Spleen (tissue), 11 donors: Measurements from ENCODE around the gene NFKBIZ. TPM values are rescaled to one million over a fixed set of nuclear protein-coding genes. Genes with fewer than 3 reads are reported as not detected.
A peak's percentile ranks its signal among the peaks of the same experiment; 100 is the strongest.

Source experiments
- DNase-seq: peaks from one replicate; pipeline ENCODE4 v3.0.0-alpha.2; 2020
- H3K27ac ChIP-seq, 8 donors: fragments of 200-600 bp; sonication (generic) in 7 of 8; 1 replicate in 4 of 8; 2 replicates in 4 of 8; pipeline versions ENCODE4 v1.5.0 to v1.8.0; 2016 to 2021; ENCODE audit warnings: inconsistent platforms in 4 of 8, mild to moderate bottlenecking in 4 of 8, moderate library complexity in 1 of 8
- H3K27me3 ChIP-seq, 7 donors: fragments of 200-600 bp; sonication (generic) in 6 of 7; replicated peaks in 1 of 7; 1 replicate in 4 of 7; 2 replicates in 3 of 7; pipeline versions ENCODE4 v1.5.0 to v1.8.0; 2016 to 2021; ENCODE audit warnings: inconsistent platforms in 3 of 7, mild to moderate bottlenecking in 1 of 7
- H3K36me3 ChIP-seq, 6 donors: fragments of 200-600 bp; sonication (generic) in 5 of 6; 1 replicate in 4 of 6; 2 replicates in 2 of 6; pipeline versions ENCODE4 v1.5.0 to v1.8.0; 2016 to 2021; ENCODE audit warnings: inconsistent platforms in 2 of 6
- H3K4me1 ChIP-seq, 6 donors: fragments of 200-600 bp; sonication (generic) in 5 of 6; 1 replicate in 3 of 6; 2 replicates in 3 of 6; pipeline versions ENCODE4 v1.5.0 to v1.8.0; 2016 to 2021; ENCODE audit warnings: inconsistent platforms in 3 of 6
- H3K4me3 ChIP-seq, 8 donors: fragments of 200-600 bp; sonication (generic) in 7 of 8; 1 replicate in 4 of 8; 2 replicates in 4 of 8; pipeline versions ENCODE4 v1.5.0 to v1.8.0; 2016 to 2021; ENCODE audit warnings: inconsistent platforms in 4 of 8, mild to moderate bottlenecking in 4 of 8, moderate library complexity in 2 of 8
- H3K9me3 ChIP-seq, 8 donors: fragments of 200-600 bp; sonication (generic) in 7 of 8; 1 replicate in 4 of 8; 2 replicates in 4 of 8; pipeline versions ENCODE4 v1.5.0 to v1.8.0; 2016 to 2021; ENCODE audit warnings: inconsistent platforms in 4 of 8
- CTCF ChIP-seq, 11 experiments: fragments of 200-600 bp in 7 of 11; fragments of 450-650 bp in 4 of 11; sonication (generic) in 4 of 11; IDR thresholded peaks in 8 of 11; conservative IDR thresholded peaks in 3 of 11; 1 replicate in 7 of 11; 2 replicates in 4 of 11; pipeline versions ENCODE4 v1.4.0 to v1.8.0; 2016 to 2021; ENCODE audit warnings: antibody characterized with exemption in 11 of 11, inconsistent platforms in 4 of 11, mild to moderate bottlenecking in 1 of 11
- POLR2A ChIP-seq, 3 donors: fragments of 450-650 bp; IDR thresholded peaks; one replicate each; pipeline ENCODE4 v1.5.1; 2017; ENCODE audit warnings: antibody characterized with exemption in 3 of 3, mild to moderate bottlenecking in 1 of 3
- POLR2AphosphoS5 ChIP-seq, 3 donors: sonication (generic); formaldehyde crosslinking; IDR thresholded peaks; one replicate each; pipeline ENCODE4 v1.5.1; 2017; ENCODE audit warnings: antibody characterized with exemption in 3 of 3
- WGBS, 5 donors: extraction: QIAGEN DNeasy Blood & Tissue Kit in 3 of 5; methylation state at CpG; one replicate each; pipeline versions ENCODE4 v1.1.5 to v1.1.7; 2013 to 2018; 5-methylcytosine and 5-hydroxymethylcytosine counted together
- intact Hi-C: fragments of 100-400 bp; cut with DNase I; formaldehyde crosslinking; loops from one replicate; pipeline ENCODE4 v1.15.0; 2023; ENCODE audit warnings: low total_unique reads
- polyA plus RNA-seq, 3 donors: library from polyadenylated mRNA; stranded (reverse); fragments of 200-250 nt; gene quantifications; one replicate each; pipeline ENCODE4 v1.2.1, GENCODE V29; 2013
- total RNA-seq, 7 donors: library from RNA; depleted of rRNA in 3 of 7; stranded (reverse); fragments of >200 nt in 3 of 7; fragmentation: NEBNext Ultra II Directional in 4 of 7; extraction: Animal tissue kit (Norgen Biotek cat#: 25700) in 4 of 7; gene quantifications; one replicate each; pipeline versions ENCODE4 v1.1.0 to v1.2.1, GENCODE V29; 2016 to 2021
- donor health status: healthy with polysubstance abuse.
- donor health status: DM: no; HTN: no; CAD: no; lungs with moderate emphysema.
- donor health status: DM: no; HTN: no; CAD: no.
- donor health status: Bipolar disorder and iron deficiency.
- donor health status: healthy.
- donor health status: DM: no; HTN: no; CAD: no.
- donor health status: DM: yes; HTN: yes; CAD: no.

Gene NFKBIZ
- total and polyA plus RNA-seq, 10 donors: 11.6 to 220 (median 90.1) TPM

- H3K4me1 ChIP-seq: peaks cover 15 to 92% (median 57%) of the 10 kb centered on the region in 6 donors
- whole genome bisulfite sequencing, 5 donors: 91 to 97% (median 94%) methylated on average over 2 of the region's 2 CpGs
- H3K27ac ChIP-seq: peak overlapping the region in 3 of 8 donors; percentile 99 to 100 (median 99)
- no peak overlapping the region for H3K4me3 ChIP-seq
- H3K9me3 ChIP-seq: no peaks in the 10 kb centered on the region
- intact Hi-C loops: no loop called here
- no peak for TF ChIP-seq POLR2A (IDR thresholded peaks at IDR 0.05)
- peak in 1 of 3 donors; percentile 65 for TF ChIP-seq POLR2AphosphoS5 (IDR thresholded peaks at IDR 0.05)
- no peak for DNase-seq
- H3K36me3 ChIP-seq: peaks cover 15 to 81% (median 78%) of the 10 kb centered on the region in 6 donors
- no peaks in the 10 kb centered on the region for H3K27me3 ChIP-seq
These were observed 5.4 kb downstream of the NFKBIZ start for GRCh38 chr3:101854608-101855304.

- peaks cover 16 to 100% (median 94%) of the 10 kb centered on the region in 6 donors for H3K36me3 ChIP-seq
- 90 to 95% (median 91%) methylated on average over 8 of the region's 8 CpGs for WGBS, 5 donors
- TF ChIP-seq POLR2A (IDR thresholded peaks at IDR 0.05): no peak
- peak in 2 of 3 donors; percentile 40 to 75 for TF ChIP-seq POLR2AphosphoS5 (IDR thresholded peaks at IDR 0.05)
- TF ChIP-seq CTCF (IDR thresholded peaks at IDR 0.05 in 8 of 11, conservative IDR thresholded peaks at IDR 0.05 in 3 of 11): no peak
- peaks cover 4 to 98% (median 54%) of the 10 kb centered on the region in 6 donors for H3K4me1 ChIP-seq
- no peaks in the 10 kb centered on the region for H3K27me3 ChIP-seq
- intact Hi-C loops: no loop called here
- H3K4me3 ChIP-seq: peak overlapping the region in 1 of 8 donors; percentile 2
- H3K27ac ChIP-seq: peak overlapping the region in 4 of 8 donors; percentile 12 to 51 (median 23)
- no peak for DNase-seq
- no peaks in the 10 kb centered on the region for H3K9me3 ChIP-seq
These were observed 8.0 kb downstream of the NFKBIZ start for GRCh38 chr3:101857301-101857741.

GRCh38 chr3:101858464-101859030 is 9.2 kb downstream of the NFKBIZ start:
- intact Hi-C loops: no loop called here
- peaks cover under 1 to 94% (median 41%) of the 10 kb centered on the region in 6 donors for H3K4me1 ChIP-seq

GRCh38 chr3:101859882-101860448 is 10.7 kb downstream of the NFKBIZ start:
- no peak for DNase-seq
- H3K4me1 ChIP-seq: peaks cover 0 to 83% (median 31%) of the 10 kb centered on the region in 6 donors
- 94 to 97% (median 96%) methylated on average over 5 of the region's 5 CpGs for WGBS, 5 donors
- intact Hi-C loops: no loop called here
- H3K27ac ChIP-seq: no peak overlapping the region
- TF ChIP-seq CTCF (IDR thresholded peaks at IDR 0.05 in 8 of 11, conservative IDR thresholded peaks at IDR 0.05 in 3 of 11) (no peak), POLR2A (IDR thresholded peaks at IDR 0.05) (no peak), POLR2AphosphoS5 (IDR thresholded peaks at IDR 0.05) (peak in 2 of 3 donors; percentile 17 to 60)
- H3K4me3 ChIP-seq: no peak overlapping the region
- H3K36me3 ChIP-seq: peaks cover 13 to 83% (median 68%) of the 10 kb centered on the region in 6 donors
- H3K27me3 ChIP-seq: no peaks in the 10 kb centered on the region
- H3K9me3 ChIP-seq: no peaks in the 10 kb centered on the region

More at GRCh38 chr3:101858464-101859030, 9.2 kb downstream of the NFKBIZ start:
- no peak overlapping the region for H3K4me3 ChIP-seq
- no peak overlapping the region for H3K27ac ChIP-seq
- H3K9me3 ChIP-seq: no peaks in the 10 kb centered on the region
- TF ChIP-seq POLR2A (IDR thresholded peaks at IDR 0.05) (no peak), CTCF (IDR thresholded peaks at IDR 0.05 in 8 of 11, conservative IDR thresholded peaks at IDR 0.05 in 3 of 11) (no peak), POLR2AphosphoS5 (IDR thresholded peaks at IDR 0.05) (no peak)
- DNase-seq: no peak
- 88 to 96% (median 92%) methylated on average over 4 of the region's 4 CpGs for WGBS, 5 donors
- no peaks in the 10 kb centered on the region for H3K27me3 ChIP-seq
- peaks cover 13 to 97% (median 81%) of the 10 kb centered on the region in 6 donors for H3K36me3 ChIP-seq
